ENCODE data around the gene IGLL1.
A peak's percentile ranks its signal among the peaks of the same experiment; 100 is the strongest.
"Not testable (repeated sequence)": the region's sequence is repeated elsewhere in the genome, so short reads cannot be mapped to it uniquely, and the experiment has no call there.

IGLL1 gene

DNA sequence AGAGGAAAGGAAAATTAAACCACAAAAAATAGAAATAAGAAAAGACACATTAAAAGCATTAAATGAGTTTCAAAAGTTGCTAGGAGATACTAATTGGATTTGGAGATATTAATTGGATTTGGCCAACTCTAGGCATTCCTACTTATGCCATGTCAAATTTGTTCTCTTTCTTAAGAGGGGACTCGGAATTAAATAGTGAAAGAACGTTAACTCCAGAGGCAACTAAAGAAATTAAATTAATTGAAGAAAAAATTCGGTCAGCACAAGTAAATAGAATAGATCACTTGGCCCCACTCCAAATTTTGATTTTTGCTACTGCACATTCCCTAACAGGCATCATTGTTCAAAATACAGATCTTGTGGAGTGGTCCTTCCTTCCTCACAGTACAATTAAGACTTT lies 37.7 kb downstream of the IGLL1 start:
- DNase-seq (ENCODE audit: low read depth in 2 of 3, low spot score in 1 of 3), result not testable (repeated sequence)

DNA sequence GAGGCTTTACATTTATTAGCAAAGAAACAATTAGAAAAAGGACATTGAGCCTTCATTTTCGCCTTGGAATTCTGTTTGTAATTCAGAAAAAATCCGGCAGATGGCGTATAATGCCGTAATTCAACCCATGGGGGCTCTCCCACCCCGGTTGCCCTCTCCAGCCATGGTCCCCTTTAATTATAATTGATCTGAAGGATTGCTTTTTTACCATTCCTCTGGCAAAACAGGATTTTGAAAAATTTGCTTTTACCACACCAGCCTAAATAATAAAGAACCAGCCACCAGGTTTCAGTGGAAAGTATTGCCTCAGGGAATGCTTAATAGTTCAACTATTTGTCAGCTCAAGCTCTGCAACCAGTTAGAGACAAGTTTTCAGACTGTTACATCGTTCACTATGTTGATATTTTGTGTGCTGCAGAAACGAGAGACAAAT lies 38.2 kb downstream of the IGLL1 start:
- peak in 1 of 3 donors; percentile 39 for DNase-seq (ENCODE audit: low read depth in 2 of 3, low spot score in 1 of 3)

DNA sequence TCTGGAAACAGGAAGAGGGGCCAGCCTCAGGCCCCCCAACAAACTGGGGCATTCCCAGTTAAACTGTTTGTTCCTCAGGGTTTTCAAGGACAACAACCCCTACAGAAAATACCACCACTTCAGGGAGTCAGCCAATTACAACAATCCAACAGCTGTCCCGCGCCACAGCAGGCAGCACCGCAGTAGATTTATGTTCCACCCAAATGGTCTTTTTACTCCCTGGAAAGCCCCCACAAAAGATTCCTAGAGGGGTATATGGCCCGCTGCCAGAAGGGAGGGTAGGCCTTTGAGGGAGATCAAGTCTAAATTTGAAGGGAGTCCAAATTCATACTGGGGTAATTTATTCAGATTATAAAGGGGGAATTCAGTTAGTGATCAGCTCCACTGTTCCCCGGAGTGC lies 39.3 kb downstream of the IGLL1 start:
- DNase-seq (ENCODE audit: low read depth in 2 of 3, low spot score in 1 of 3), result not testable (repeated sequence)

DNA sequence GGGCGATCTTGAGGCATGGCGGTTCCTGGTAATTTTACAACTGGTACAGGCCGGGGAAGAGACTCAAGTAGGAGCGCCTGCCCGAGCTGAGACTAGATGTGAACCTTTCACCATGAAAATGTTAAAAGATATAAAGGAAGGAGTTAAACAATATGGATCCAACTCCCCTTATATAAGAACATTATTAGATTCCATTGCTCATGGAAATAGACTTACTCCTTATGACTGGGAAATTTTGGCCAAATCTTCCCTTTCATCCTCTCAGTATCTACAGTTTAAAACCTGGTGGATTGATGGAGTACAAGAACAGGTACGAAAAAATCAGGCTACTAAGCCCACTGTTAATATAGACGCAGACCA lies 40.3 kb downstream of the IGLL1 start:
- DNase-seq (ENCODE audit: low read depth in 2 of 3, low spot score in 1 of 3), result not testable (repeated sequence)

DNA sequence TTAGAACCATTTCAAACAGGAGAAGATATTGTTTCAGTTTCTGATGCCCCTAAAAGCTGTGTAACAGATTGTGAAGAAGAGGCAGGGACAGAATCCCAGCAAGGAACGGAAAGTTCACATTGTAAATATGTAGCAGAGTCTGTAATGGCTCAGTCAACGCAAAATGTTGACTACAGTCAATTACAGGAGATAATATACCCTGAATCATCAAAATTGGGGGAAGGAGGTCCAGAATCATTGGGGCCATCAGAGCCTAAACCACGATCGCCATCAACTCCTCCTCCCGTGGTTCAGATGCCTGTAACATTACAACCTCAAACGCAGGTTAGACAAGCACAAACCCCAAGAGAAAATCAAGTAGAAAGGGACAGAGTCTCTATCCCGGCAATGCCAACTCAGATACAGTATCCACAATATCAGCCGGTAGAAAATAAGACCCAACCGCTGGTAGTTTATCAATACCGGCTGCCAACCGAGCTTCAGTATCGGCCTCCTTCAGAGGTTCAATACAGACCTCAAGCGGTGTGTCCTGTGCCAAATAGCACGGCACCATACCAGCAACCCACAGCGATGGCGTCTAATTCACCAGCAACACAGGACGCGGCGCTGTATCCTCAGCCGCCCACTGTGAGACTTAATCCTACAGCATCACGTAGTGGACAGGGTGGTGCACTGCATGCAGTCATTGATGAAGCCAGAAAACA lies 40.8 kb downstream of the IGLL1 start:
- DNase-seq (ENCODE audit: low read depth in 2 of 3, low spot score in 1 of 3), result peak; percentile 62 to 72 (median 68)

DNA sequence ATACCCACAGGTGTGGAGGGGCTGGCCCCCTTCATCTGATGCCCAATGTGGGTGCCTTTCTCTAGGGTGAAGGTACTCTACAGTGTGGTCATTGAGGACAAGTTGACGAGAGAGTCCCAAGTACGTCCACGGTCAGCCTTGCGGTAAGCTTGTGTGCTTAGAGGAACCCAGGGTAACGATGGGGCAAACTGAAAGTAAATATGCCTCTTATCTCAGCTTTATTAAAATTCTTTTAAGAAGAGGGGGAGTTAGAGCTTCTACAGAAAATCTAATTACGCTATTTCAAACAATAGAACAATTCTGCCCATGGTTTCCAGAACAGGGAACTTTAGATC lies 41.4 kb downstream of the IGLL1 start:
- DNase-seq (ENCODE audit: low read depth in 2 of 3, low spot score in 1 of 3), result not testable (repeated sequence)

DNA sequence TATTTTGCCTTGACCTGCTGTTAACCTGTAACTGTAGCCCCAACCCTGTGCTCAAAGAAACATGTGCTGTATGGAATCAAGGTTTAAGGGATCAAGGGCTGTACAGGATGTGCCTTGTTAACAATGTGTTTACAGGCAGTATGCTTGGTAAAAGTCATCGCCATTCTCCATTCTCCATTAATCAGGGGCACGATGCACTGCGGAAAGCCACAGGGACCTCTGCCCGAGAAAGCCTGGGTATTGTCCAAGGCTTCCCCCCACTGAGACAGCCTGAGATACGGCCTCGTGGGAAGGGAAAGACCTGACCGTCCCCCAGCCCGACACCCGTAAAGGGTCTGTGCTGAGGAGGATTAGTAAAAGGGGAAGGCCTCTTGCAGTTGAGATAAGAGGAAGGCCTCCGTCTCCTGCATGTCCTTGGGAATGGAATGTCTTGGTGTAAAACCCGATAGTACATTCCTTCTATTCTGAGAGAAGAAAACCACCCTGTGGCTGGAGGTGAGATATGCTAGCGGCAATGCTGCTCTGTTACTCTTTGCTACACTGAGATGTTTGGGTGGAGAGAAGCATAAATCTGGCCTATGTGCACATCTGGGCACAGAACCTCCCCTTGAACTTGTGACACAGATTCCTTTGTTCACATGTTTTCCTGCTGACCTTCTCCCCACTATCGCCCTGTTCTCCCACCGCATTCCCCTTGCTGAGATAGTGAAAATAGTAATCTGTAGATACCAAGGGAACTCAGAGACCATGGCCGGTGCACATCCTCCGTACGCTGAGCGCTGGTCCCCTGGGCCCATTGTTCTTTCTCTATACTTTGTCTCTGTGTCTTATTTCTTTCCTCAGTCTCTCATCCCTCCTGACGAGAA lies 42.0 kb downstream of the IGLL1 start:
- DNase-seq (ENCODE audit: low read depth in 2 of 3, low spot score in 1 of 3), result not testable (repeated sequence)

DNA sequence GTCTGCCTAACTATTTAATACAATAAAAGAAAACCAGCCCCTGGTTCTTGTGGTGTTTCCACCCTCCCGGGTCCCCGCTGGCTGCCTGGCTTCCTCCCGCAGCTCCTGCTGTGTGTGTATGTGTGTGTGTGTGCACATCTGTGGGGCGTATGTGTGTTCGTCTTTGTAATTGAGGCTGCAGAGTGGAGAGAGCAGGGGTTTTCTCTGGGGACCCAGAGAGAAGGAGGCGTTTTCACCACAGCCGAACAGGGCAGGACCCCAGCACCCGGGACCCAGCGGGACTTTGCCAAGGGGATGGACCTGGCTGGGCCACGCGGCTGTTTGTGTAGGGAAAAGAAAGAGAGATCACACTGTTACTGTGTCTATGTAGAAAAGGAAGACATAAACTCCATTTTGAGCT lies 42.7 kb downstream of the IGLL1 start:
- DNase-seq (ENCODE audit: low read depth in 2 of 3, low spot score in 1 of 3), result no peak

DNA sequence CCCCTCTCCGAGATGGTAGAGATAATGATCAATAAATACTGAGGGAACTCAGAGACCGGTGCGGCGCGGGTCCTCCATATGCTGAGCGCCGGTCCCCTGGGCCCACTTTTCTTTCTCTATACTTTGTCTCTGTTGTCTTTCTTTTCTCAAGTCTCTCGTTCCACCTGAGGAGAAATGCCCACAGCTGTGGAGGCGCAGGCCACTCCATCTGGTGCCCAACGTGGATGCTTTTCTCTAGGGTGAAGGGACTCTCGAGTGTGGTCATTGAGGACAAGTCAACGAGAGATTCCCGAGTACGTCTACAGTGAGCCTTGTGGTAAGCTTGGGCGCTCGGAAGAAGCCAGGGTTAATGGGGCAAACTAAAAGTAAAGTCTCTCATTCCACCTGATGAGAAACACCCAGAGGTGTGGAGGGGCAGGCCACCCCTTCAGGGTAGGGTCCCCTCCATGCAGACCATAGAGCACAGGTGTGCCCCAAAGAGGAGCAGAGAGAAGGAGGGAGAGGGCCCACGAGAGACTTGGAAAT lies 43.2 kb downstream of the IGLL1 start:
- DNase-seq (ENCODE audit: low read depth in 2 of 3, low spot score in 1 of 3), result no peak

DNA sequence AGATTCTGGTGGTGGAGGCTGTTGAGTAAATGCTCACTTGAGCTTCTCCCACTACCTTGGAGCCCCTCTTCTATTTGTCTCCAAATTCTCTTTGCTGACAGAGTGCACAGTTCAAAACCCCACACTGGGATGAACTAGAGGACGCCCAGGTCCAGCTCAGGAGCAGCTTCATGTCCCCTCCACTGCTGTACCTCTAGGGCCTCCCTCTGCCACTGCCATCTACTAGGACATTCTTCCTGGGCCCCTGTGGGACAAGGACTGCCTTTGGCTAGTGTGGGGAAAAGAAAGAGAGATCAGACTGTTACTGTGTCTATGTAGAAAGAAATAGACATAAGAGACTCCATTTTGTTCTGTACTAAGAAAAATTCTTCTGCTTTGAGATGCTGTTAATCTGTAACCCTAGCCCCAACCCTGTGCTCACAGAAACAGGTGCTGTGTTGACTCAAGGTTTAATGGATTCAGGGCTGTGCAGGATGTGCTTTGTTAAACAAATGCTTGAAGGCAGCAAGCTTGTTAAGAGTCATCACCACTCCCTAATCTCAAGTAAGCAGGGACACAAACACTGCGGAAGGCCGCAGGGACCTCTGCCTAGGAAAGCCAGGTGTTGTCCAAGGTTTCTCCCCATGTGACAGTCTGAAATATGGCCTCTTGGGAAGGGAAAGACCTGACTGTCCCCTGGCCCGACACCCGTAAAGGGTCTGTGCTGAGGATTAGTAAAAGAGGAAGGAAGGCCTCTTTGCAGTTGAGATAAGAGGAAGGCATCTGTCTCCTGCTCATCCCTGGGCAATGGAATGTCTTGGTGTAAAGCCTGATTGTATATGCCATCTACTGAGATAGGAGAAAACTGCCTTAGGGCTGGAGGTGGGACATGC lies 44.1 kb downstream of the IGLL1 start:
- not testable (repeated sequence) for DNase-seq (ENCODE audit: low read depth in 2 of 3, low spot score in 1 of 3)

DNA sequence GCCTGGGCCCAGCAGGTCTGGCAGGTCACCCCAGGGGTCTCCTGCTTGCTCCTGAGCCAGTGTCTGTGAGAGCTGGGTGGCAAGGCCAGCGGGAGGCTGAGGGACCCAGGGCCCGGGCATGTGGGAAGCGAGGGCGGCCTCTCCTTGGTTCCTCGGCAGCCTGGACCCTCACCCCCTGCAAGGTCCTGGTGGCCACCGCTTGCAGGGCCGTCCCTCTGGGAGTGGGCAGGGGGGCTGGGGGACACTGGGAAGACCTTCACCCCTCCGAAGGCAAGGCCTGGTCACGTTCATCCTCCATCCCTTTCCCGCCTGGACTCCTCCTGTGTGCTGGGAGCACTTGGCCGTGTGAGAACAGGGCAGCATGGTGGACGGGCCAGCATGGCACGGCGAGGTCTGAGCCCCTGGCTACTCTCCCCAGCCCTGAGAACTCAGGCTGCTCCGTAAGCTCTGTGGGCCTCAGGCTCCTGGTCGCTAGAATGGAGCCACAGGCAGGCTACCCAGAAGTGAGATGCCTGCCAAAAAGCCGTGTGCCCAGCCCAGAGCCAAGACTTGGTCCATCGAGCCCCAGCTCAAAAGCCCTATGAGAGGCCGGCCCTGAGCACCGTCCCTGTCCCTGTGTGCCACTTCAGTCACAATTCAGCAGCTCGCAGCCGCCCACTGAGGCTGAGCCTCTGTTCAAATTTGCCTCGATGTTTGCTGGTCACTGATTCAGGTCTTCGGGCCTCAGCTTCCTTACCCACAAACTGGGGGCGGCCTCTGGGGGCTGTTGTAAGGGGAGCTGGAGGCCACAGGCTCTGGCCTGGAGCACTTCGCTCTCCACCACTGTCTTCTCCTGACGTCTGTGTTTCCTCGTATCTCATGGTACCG lies 45.0 kb downstream of the IGLL1 start:
- DNase-seq (ENCODE audit: low read depth in 2 of 3, low spot score in 1 of 3), result no peak

DNA sequence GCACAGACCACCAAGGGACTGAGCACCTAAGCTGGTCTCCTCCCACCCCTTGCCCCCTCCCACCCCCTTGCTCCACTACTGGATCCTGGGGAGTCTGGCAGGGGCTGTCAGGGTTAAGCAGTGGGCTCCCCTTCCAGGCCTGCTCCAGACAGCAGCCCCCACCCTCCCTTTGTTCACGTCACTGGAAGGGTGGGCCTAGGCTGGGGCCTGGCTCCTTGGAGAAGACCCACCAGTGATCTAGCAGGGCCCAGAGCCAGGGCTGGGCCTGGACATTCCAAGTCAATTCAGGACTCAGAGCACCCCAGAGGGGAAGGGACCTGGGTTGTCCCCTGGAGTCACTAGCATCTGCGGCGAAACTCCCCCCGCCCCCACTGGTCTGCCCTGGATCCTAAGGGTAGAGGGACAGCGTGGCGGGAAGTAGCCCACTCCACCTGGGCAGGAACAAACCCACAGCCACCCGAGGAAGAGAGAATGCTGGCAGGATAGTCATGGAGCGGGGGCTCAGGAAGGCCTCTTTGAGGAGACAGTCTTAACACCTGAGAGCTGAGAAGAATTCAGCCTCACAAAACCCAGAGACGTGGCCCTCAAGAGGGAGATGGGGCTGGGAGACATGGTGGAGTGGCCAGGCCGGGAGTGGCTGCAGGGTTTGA lies 45.8 kb downstream of the IGLL1 start:
- DNase-seq (ENCODE audit: low read depth in 2 of 3, low spot score in 1 of 3), result no peak

DNA sequence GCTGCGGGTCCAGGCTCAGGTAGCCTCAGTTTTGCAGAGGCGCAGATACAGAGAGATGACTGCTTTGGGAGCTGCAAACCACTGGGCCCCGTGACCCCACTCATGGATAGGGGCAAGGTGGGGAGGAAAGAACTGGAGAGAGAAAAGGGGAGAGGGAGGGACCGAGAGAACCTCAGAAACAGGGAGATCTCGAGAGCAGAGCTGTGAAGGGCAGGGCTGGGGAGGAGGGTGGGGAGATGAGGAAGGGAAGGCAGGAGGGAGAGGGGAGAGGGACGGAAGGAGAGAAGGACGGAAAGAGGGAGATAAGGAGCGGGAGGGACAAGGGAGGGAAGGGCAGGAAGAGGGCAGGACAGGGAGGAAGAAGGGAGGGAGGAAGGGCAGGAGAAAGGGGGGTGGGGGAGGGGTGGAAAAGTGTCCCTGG lies 46.3 kb downstream of the IGLL1 start:
- DNase-seq (ENCODE audit: low read depth in 2 of 3, low spot score in 1 of 3), result no peak

DNA sequence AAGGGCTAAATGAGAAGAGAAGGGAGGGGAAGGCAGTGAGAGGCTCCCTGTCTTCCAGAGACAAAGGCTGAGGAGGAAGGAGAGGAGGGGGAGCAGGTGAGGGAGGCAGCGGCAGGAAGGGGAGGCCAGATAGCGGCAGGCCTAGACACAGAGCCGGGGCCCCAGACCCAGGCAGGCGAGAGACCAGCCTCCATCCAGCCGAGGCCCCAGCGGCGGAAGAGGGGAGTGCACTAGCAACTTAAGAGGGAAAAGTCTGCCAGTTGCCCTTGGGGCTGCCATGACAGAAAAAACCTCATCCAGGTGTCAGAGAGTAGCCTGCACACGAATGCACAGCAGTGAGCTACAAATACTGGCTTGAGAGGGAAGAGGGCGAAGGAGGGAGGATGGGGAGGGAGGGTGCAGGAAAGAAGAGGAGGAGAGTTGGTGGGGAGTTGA lies 46.7 kb downstream of the IGLL1 start:
- peak in 2 of 3 donors; percentile 11 to 34 for DNase-seq (ENCODE audit: low read depth in 2 of 3, low spot score in 1 of 3)

DNA sequence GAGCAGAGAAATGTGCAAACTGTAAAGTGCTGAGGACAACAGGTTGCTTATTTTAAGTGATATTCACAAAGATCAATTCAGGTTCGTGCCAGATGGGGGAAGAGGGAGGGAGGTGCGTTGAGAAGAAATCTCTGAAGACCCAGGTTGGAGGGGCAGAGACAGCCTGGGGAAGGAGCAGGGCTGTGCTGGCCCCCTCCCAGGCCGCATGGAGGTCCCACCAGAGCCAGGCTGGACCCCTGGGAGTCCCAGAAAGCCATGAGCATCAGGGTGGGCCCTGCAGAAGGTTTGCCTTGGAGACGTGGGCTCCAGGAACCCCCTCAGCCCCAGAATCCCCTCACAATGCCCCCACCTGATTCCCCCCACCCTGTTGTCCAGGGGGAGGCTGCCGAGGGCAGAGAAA lies 47.4 kb downstream of the IGLL1 start:
- DNase-seq (ENCODE audit: low read depth in 2 of 3, low spot score in 1 of 3), result no peak

DNA sequence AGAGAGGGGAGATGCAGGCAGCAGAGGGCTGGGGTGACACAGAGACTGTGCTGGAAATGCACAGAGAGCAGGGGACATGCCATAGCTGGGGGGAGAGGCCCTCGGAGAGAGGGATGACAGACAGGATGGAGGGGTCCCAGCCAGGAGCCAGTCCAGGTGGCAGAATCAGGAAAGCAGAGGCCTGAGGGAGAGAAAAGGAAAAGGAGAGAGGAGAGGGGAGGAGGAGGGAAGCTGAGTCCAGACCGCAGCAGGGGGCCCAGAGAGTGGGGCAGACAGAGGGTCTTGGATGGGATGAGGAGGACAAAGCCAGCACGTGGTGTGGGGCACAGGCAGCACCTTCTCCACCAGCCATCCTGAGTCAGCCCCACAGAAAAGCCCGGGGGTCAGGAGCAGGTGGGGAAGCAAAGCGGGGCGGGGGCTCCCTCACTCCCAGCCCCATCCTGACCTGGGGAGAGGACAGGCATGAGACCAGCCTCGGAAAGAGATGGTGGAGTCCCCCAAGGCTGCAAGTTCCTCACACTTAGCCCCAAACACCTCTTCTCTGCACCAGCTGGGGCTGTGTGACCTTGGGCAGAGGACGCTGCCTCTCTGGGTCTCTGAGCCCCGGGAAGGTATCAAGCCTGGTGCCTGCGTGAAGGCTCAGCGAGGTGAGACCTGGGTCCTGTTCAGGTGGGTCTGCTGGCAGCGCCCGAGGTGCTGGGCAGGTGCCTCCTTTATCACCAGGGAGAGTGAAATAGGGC lies 48.0 kb downstream of the IGLL1 start:
- DNase-seq (ENCODE audit: low read depth in 2 of 3, low spot score in 1 of 3), result no peak

DNA sequence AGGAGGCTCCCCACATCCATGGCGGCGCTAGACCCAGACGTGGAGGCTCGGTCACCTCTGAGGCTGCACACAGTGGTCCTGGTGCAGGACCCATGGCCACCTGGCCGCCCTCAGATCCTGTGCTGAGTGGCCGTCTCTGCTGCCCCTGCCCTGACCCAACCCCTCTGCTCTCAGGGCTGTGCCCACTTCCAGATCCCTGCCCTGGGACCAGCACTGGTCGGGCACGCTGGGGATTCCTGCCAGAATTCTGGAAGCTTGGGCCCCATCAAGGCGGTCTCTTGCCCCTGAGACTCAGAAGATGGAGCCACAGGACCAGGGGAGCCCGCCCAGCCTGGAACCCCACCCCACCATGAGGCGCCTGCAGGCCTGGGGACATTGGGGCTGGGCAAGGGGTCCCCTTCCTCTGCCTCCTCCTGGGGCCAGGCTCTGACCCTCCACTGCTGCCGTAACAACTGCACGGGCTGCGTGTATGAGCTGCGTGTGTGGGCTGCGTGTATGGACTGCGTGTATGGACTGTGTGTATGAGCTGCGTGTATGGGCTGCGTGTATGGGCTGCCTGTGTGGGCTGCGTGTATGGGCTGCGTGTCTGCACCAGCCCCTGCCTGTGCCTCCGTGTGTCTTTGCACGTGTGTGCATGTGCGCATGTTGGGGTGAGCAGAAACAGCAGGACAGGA lies 48.7 kb downstream of the IGLL1 start:
- DNase-seq (ENCODE audit: low read depth in 2 of 3, low spot score in 1 of 3), result no peak

DNA sequence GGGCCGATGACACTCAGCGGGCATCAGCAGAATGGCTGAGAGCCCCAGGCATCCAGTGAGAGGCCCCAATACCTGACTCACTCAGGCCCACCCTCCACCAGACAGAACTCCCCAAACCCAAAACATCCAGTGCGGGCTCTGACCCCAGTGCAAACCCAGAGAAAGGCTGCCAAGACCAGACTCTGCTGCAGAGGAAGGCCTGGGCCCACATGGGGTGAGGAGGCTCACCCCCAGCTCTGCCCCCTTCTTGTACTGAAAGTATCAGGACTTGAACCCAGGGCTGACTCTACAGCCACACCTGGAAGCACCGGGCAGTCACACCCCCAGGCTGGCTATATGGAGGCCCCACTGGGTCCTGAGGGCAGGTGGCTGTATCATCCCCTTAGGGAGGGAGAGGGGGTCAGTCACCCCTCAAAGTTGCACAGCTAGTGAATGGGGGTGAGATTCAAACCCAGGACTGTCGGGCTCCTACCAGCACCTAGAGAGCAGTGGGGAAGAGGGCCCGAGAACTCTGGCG lies 49.3 kb downstream of the IGLL1 start:
- DNase-seq (ENCODE audit: low read depth in 2 of 3, low spot score in 1 of 3), result no peak

Measured in stimulated activated CD4-positive, alpha-beta T cell treated with anti-CD3 and anti-CD28 coated beads, Interleukin-12 subunit alpha, Interleukin-12 subunit beta, amount 100 ng/mL, for 48 hours (primary cell).